ENCODE results near the gene SCRT2. TPM values are rescaled to one million over a fixed set of nuclear protein-coding genes. Genes with fewer than 3 reads are reported as not detected.

The SCRT2 gene
- total and polyA plus RNA-seq, 9 of the 15 experiments (the other 6 are each of a cell fraction or from before 2014, with no cell fraction given): 0.04 to 0.75 (median 0.13) TPM; not detected in 2

DNA sequence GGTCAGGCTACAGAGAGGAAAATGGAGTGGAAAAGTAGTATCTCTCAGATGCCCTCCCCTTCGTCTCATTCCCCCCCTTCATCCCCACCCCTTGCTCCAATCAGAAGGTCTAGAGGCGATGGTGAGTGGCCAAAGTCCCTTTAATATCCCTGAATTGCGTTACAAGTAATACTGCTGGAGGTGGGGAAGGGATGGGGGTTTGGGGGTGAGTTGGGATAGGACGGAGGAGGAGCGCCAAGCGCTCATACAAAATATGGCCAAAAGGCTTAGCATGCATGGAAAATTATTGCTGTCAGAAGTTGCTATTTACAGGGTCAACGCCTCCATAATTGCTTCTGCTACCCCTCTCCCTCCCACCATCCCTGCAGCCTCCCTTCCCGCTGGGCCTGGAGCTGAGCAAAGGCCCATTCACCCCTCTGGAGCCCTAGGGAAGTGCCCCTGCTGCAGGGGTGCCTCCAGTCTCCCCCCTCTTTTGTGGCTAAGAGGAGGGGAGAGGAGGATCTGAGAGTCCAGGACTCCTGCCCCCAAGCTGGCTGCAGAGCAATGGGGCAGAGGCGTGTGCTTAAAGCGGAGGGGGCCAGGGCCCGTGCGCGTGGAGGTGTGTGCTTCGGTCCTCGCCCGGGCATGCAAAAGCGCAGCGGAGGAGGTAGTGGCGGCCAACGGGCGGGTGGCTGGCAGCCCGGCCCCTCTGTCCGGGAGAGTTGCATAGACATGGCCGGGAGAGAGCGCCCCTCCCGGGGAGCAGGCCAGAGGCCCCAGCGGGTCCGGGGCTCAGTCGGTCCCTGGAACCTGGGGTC is 13.9 kb downstream of the SCRT2 start (continued):
- TF ChIP-seq, protein P1, sequence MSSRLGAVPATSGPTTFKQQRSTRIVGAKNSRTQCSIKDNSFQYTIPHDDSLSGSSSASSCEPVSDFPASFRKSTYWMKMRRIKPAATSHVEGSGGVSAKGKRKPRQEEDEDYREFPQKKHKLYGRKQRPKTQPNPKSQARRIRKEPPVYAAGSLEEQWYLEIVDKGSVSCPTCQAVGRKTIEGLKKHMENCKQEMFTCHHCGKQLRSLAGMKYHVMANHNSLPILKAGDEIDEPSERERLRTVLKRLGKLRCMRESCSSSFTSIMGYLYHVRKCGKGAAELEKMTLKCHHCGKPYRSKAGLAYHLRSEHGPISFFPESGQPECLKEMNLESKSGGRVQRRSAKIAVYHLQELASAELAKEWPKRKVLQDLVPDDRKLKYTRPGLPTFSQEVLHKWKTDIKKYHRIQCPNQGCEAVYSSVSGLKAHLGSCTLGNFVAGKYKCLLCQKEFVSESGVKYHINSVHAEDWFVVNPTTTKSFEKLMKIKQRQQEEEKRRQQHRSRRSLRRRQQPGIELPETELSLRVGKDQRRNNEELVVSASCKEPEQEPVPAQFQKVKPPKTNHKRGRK (tag; IDR thresholded peaks at IDR 0.05): no peak

DNA sequence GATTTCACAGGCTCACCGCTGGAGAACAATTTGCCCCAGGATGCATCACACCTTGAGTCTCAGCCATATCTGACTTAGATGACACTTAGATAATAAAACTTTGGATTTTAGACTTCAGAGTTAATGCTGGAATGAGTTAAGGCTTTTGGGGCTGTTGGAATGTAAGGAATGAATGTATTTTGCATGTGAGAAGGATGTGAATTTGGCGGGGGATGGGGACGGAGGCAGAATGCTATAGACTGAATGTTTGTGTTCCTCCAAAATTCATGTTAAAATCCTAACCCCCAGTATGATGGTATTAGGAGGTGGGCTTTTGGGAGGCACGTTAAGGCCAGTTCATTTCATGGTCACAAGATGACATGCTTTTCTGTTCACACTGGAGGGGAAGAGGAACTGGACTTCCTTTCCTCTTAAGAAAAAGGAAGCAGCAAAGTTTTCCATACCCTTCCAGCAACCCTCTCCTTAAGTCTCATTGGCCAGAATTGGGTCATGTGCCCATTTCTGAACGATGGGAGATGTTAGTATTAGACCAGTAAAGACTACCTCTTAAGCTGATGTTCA is 16.8 kb downstream of the SCRT2 start:
- BruUV-seq (replicated peaks): no TSS peak
- no peak overlapping the region for H3K4me2 ChIP-seq (ENCODE audit: insufficient read depth, low read length)
- H3K9ac ChIP-seq (ENCODE audit: insufficient read depth in 1 of 2, low read depth in 2 of 2, low read length in 2 of 2): no peak overlapping the region
- H3K9me1 ChIP-seq (ENCODE audit: control insufficient read depth, insufficient read depth, low read length): no peaks in the 10 kb centered on the region
- no peak overlapping the region for H3K4me3 ChIP-seq
- peak in 2 of 4 experiments; percentile 19 to 24 for DNase-seq (ENCODE audit: extremely low read depth in 1 of 4, low spot score in 3 of 4)
- TF ChIP-seq, protein P2, sequence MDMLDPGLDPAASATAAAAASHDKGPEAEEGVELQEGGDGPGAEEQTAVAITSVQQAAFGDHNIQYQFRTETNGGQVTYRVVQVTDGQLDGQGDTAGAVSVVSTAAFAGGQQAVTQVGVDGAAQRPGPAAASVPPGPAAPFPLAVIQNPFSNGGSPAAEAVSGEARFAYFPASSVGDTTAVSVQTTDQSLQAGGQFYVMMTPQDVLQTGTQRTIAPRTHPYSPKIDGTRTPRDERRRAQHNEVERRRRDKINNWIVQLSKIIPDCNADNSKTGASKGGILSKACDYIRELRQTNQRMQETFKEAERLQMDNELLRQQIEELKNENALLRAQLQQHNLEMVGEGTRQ (CRISPR knock-in tag; IDR thresholded peaks at IDR 0.05): peak; percentile 60
- TF ChIP-seq, protein P3, sequence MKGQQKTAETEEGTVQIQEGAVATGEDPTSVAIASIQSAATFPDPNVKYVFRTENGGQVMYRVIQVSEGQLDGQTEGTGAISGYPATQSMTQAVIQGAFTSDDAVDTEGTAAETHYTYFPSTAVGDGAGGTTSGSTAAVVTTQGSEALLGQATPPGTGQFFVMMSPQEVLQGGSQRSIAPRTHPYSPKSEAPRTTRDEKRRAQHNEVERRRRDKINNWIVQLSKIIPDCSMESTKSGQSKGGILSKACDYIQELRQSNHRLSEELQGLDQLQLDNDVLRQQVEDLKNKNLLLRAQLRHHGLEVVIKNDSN (CRISPR knock-in tag; IDR thresholded peaks at IDR 0.05): peak; percentile 75
- no peak for TF ChIP-seq MEF2D (tag; conservative IDR thresholded peaks at IDR 0.05; ENCODE audit: low read depth)
- peak; percentile 46; the same call in 1 of the 2 replicates for TF ChIP-seq SPI1 (IDR thresholded peaks at IDR 0.05; ENCODE audit: borderline replicate concordance, low read depth, low read length)
- FAIRE-seq: peak; percentile 35
- no peaks in the 10 kb centered on the region for H4K20me1 ChIP-seq (replicated peaks; ENCODE audit: control insufficient read depth, insufficient read depth, low read length)
- no peaks in the 10 kb centered on the region; the same call in 2 of the 3 replicates for H3K36me3 ChIP-seq (ENCODE audit: control insufficient read depth, insufficient read depth, low read length)
- H2AFZ ChIP-seq (ENCODE audit: low read depth, low read length): no peak overlapping the region
- no peak overlapping the region for H3K27ac ChIP-seq (ENCODE audit: extremely low read depth, low read depth, low read length)
- in situ Hi-C loops (cut with MboI): no loop called here
- WGBS (ENCODE audit: insufficient coverage, low coverage, missing lambda C conversion rate): 60% methylated on average over 4 of the region's 5 CpGs
- H3K4me1 ChIP-seq (replicated peaks in 1 of 2; ENCODE audit: control insufficient read depth in 2 of 2, insufficient read depth in 2 of 2, low read length in 2 of 2): peaks cover 34 to 43% of the 10 kb centered on the region in 2 experiments
- ATAC-seq: no peak
- H3K9me3 ChIP-seq (replicated peaks; ENCODE audit: control insufficient read depth, insufficient read depth, low read depth, low read length): no peaks in the 10 kb centered on the region
- intact Hi-C loops (cut with micrococcal nuclease): no loop called here
- peaks cover 4% of the 10 kb centered on the region; the same call in 2 of the 3 replicates for H3K79me2 ChIP-seq (ENCODE audit: control insufficient read depth, insufficient read depth, low read length)
- ChIA-PET CTCF (ENCODE audit: low intra/inter-chr PET ratio) (no interaction called here), POLR2A (no interaction called here)
- no peaks in the 10 kb centered on the region for H3K27me3 ChIP-seq (ENCODE audit: control insufficient read depth in 2 of 2, insufficient read depth in 2 of 2, low read length in 2 of 2)

All from K562 (cell line).